OCI-M1 (cell line): ENCODE data around the gene WDR45.

Source experiments
- DNase-seq: peaks from one replicate; lab custom pipeline; 2025; lab: John Stamatoyannopoulos, UW

The WDR45 gene

DNA sequence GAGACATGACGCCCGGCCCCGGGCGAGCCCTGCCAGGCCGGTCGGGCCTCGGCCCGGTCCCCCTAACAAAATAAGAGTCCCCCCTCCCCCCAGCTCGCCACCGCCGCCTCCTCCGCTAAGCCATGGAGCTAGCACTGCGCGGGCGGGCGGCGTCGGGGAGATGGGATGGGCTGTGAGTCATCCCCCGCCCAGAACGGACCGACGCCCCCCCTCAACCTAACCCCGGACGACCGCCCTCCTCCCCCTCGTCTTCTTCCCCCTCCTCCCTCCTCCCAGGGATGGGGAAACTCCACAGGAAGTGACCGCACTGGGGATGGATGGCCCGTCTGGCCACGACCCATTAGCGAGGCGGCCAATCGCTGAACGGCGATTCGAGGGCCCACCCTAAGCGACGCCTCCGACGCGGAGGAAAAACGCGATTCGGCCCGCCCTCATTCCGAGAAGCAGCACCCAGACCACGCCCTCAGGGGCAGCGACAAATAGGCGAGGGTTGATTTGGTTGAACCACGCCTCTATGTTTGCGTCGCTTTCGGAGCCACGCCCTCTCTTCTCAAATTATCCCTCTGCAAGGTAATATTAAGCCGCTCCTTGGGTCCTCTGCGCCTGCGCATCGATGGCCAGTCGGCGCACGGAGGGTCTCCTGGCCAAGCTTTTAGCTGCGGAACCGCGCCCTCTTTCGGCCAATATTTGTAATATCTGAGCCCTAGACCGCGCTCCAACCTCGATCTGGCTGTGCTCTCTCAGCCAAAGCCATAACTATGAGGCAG, 36.3 kb downstream of the WDR45 start, which contains the start of gene TFE3:
Gene TFE3, minus strand, starts transcription at position 138 of the 767 bp plus-strand sequence. Its CDS starts 131 bp downstream, at position 7.
- DNase-seq: peak; percentile 99

DNA sequence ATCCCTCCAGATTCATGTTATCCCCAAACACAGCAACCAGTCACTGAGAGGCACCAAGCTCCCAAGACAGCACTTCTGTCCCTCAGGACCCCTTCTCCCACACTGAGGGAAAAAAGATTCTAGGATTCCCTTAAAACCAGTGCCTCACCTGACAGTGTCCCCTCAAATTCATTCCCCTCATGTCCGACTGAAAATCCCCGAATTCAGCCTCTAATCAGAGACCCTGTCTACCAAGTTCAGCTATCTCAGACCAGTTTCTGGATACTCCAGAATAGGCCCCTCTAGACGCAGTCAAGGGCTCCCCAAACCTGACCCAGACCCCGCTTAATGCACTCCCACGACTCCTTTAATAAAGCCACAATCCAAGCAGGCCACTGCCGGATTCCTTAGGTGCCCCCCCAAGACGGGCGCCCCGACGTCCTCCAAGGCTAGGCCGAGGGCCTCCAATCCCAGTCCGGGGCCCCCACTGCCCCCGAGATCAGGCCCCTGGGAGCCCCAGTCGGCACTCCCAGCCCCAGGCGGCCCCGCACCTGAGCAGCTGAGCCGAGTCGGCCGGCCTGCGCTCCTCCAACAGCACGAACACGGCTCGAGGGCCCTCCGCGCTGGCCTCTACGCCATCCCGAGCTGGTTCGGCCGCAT, 37.0 kb downstream of the WDR45 start:
- peak; percentile 65 for DNase-seq

DNA sequence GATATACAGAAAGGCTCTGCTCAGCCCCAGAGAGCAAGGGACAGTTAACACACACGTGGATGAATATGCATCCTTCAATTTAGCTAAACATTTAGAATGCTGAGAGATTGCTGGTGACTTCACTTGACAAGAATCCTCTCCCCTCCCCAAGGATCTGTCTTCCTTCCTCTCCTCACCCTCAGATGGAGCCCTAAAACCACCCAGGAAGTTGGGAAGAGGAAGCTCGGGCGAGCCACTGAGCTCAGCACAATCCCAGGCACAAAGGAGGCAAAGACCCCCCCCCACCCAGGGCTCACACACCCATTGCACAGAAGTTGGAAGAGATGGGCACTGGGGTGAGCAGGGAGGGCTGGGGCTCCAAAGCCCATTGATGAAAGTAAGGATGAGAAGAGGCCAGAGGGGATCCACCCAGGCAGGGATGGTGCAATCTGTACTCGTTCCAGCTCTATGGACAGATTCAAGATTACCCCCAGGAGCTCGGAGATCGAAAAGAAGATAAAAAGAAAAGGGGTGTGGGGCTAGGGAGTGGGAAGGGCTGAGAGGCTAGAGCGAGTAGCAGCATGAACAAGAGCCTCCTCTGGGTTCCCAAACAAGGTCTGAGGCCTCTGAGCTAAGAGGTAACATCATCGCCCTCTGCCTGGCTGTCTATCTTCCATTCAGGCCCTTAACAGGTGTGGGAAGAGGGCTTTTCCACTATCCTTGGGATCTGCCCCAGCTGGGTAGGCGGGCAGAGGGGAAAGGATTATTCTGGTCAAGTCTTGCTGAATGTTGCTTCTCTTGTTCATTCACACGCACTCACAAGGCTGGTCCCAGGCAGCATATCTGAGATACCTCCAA, 37.7 kb downstream of the WDR45 start:
- peak; percentile 63 for DNase-seq

DNA sequence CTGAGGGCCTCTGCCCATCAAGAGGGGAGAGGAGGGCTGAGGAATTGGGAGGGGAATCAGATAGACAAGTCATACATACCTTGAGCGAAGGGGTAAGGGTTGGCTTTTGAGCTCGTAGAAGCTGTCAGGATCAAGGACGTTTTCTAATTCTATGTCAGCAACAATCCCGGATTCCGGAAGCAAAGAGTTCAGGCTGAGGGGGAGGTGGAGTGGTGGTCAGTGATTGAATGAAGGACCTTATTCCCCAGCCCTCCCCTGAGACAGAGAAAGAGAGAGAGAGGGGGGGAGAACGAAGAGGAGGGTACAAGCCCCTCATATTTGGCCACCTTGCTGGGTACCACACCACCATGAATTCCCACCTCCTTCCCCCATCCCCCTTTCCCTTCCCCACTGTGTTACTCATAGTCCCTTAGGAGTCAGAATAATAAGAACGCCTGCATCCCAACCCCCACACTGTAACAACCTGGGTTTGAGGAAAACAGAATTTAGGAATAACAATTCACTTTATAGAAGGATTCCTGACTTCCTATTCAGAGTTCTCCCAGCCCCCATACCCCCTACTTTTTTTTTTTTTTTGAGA, 39.2 kb downstream of the WDR45 start:
- DNase-seq: no peak

DNA sequence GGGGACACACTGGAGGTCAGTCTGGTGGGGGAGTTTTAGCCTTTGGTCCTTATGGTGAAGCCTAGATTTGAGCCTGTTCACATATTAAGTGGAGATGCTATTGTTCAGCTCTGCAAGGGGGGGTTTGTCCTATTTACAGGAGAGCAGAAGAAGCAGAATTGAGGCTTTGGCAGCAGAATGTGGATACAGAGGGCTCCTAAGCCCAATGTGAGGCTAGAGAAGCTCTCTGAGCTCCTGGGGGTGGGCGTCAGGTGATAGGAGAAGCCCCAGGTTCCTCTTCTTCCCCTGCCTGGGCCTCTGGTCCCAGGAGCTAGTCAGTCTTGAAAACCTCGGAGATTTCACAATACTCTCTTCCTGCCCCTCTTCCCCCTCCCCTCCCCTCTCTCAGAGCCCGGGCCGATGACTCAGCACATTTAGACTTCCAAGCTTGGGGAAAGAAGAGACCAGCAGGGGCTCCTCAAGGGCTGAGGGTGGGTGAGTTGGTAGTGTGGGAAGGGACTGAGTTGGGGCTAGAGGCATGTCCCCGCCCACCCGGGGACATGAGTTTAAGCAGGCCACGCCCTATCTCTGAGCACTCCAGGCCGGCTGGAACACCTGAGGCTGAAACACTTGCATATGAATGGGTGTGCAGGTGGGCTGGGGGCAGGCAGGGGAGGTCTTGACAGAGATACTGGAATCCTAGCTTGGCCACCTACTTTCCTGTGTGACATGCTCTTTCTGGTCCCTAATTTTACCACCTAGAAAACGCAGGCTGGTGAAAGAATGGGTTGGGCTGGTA, 39.9 kb downstream of the WDR45 start:
- DNase-seq: peak; percentile 96

DNA sequence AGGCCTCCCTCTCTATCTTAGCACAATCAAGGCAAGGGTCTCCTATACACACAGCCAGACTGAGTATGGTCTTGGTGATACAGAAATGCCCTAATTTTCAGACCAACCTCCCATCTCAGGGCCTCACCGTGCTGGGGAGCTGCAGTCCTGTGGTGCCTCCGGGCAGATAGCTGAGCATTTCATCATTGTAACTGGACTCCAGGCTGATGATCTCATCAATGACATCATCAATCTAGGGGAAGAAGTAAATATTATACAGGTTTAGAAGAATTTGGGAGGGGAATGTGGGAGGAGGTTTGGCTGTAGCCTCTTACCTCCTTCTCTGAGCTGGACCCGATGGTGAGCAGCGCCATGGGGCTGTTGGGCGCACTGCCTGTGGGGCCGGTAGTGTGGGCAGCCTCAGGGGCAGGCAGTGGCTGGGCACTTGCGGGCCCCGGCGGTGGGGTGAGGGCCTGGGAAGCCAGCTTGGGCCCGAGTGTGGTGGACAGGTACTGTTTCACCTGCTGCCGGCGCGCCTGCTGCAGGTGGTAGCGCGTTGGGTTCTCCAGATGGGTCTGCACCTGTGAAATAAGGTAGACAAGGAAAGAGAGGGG, 41.7 kb downstream of the WDR45 start:
- no peak for DNase-seq

DNA sequence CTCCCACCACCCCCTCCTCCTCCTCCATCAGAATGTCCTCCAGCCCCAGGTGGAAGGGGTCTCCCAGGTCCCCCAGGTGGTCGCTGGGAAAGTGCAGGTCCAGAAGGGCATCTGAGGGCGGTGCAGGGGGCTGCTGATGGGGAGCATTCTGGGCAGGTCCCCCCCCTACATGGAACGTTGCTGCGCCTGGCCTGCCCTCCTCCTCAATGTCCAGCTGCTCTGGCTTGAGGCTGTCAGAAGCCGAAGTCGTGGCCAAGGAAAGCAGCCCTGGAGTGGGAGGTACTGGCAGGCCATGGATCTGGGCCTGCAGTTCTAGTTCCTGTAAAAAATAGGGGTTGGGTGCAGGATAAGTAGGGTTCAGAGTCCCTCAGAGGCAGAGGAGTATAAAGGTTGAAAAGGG, 49.4 kb downstream of the WDR45 start:
- DNase-seq: no peak

DNA sequence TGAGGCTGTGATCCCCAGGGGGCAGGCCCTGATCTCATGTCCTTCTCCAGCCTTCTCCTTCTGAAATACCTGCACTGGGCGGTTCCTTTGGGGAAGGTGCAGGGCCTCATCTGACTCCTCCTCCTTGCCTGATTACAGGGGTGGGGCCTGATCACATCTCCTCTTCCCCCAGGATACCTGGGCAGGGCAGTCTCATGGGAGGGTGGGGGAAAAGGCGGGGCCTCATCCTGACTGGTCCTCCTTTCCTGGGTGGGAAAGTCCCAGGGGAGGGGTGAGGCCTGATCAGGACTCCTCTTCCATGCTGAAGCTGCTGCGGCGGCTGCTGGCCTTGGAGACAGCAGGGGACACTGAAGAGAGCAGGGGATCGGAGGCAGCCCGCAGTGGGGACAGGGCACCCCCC, 49.8 kb downstream of the WDR45 start:
- no peak for DNase-seq
